Ishikawa (cell line): ENCODE measurements around the gene MTHFD1L.

ENCODE experiments used
- CEBPB ChIP-seq: IDR thresholded peaks from 2 replicates; pipeline ENCODE4 v1.6.1; 2012
- EGR1 ChIP-seq: IDR thresholded peaks from 2 replicates; pipeline ENCODE4 v1.6.1; 2012
- EP300 ChIP-seq: IDR thresholded peaks from 2 replicates; pipeline ENCODE4 v1.6.1; 2012; ENCODE audit warnings: borderline replicate concordance
- FOXM1 ChIP-seq: IDR thresholded peaks from 2 replicates; pipeline ENCODE4 v1.6.1; 2012; ENCODE audit warnings: low read depth, borderline replicate concordance
- NFIC ChIP-seq: IDR thresholded peaks from 2 replicates; pipeline ENCODE4 v1.6.1; 2012
- RAD21 ChIP-seq: IDR thresholded peaks from 2 replicates; pipeline ENCODE4 v1.6.1; 2012; ENCODE audit warnings: low read depth
- REST ChIP-seq: IDR thresholded peaks from 2 replicates; pipeline ENCODE4 v1.6.1; 2012; ENCODE audit warnings: low read depth, mild to moderate bottlenecking
- TCF12 ChIP-seq: IDR thresholded peaks from 2 replicates; pipeline ENCODE4 v1.6.1; 2012; ENCODE audit warnings: low read depth
- TEAD4 ChIP-seq: IDR thresholded peaks from 2 replicates; pipeline ENCODE4 v1.6.1; 2012
- YY1 ChIP-seq: IDR thresholded peaks from 2 replicates; pipeline ENCODE4 v1.6.1; 2012; ENCODE audit warnings: low read depth
- ZBTB7A ChIP-seq: IDR thresholded peaks from 2 replicates; pipeline ENCODE4 v1.6.1; 2012; ENCODE audit warnings: low read depth
- TF ChIP-seq, protein P1 (sequence below): IDR thresholded peaks from 2 replicates; pipeline ENCODE4 v1.6.1; 2012

- TF ChIP-seq, protein P1, sequence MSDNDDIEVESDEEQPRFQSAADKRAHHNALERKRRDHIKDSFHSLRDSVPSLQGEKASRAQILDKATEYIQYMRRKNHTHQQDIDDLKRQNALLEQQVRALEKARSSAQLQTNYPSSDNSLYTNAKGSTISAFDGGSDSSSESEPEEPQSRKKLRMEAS, result no peak
- TF ChIP-seq NFIC (no peak), FOXM1 (no peak), YY1 (no peak), TEAD4 (no peak), ZBTB7A (no peak), RAD21 (no peak), CEBPB (no peak), REST (no peak), EP300 (no peak), EGR1 (no peak), TCF12 (no peak)
Measured at GRCh38 chr6:150877928-150878327, 12.4 kb downstream of the MTHFD1L start.
